HepG2 (cell line): Measurements from ENCODE around the gene LLGL2. TPM values are rescaled to one million over a fixed set of nuclear protein-coding genes. Genes with fewer than 3 reads are reported as not detected.

Experiments
- ELF1 ChIP-seq: sonication (generic); formaldehyde crosslinking; IDR thresholded peaks from 2 replicates; pipeline ENCODE4 v1.4.0; 2020; ENCODE audit warnings: missing genetic modification reagents
- ETV5 ChIP-seq: IDR thresholded peaks from 2 replicates; pipeline ENCODE4 v1.6.1; 2018; ENCODE audit warnings: missing biosample characterization, missing genetic modification reagents, inconsistent platforms, borderline replicate concordance
- GATAD2A ChIP-seq: IDR thresholded peaks from 2 replicates; pipeline ENCODE4 v1.6.1; 2016
- KAT7 ChIP-seq: IDR thresholded peaks from 2 replicates; pipeline ENCODE4 v1.6.1; 2018; ENCODE audit warnings: borderline replicate concordance, missing compliant biosample characterization
- NFE2 ChIP-seq: sonication (generic); formaldehyde crosslinking; IDR thresholded peaks from 2 replicates; pipeline ENCODE4 v1.4.0; 2020; ENCODE audit warnings: missing genetic modification reagents
- PRMT3 ChIP-seq: sonication (generic); formaldehyde crosslinking; IDR thresholded peaks from 2 replicates; pipeline ENCODE4 v1.8.1; 2022; ENCODE audit warnings: low read depth, mild to moderate bottlenecking, moderate library complexity, missing genetic modification reagents, borderline replicate concordance
- TARDBP ChIP-seq: sonication (generic); formaldehyde crosslinking; IDR thresholded peaks from 2 replicates; pipeline ENCODE4 v1.8.0; 2022; ENCODE audit warnings: mild to moderate bottlenecking, missing genetic modification reagents
- TOPORS ChIP-seq: sonication (generic); formaldehyde crosslinking; IDR thresholded peaks from 2 replicates; pipeline ENCODE4 v1.8.0; 2023; ENCODE audit warnings: mild to moderate bottlenecking, missing genetic modification reagents
- XBP1 ChIP-seq: sonication (generic); formaldehyde crosslinking; IDR thresholded peaks from 2 replicates; pipeline ENCODE4 v1.5.0; 2020; ENCODE audit warnings: missing genetic modification reagents
- ZBTB7A ChIP-seq: sonication (generic); formaldehyde crosslinking; IDR thresholded peaks from 2 replicates; pipeline ENCODE4 v1.8.0; 2022; ENCODE audit warnings: mild to moderate bottlenecking, missing genetic modification reagents
- ZFP62 ChIP-seq: sonication (generic); formaldehyde crosslinking; IDR thresholded peaks from 2 replicates; pipeline ENCODE4 v1.4.0; 2020; ENCODE audit warnings: missing genetic modification reagents
- ZNF260 ChIP-seq: sonication (generic); formaldehyde crosslinking; IDR thresholded peaks from 2 replicates; pipeline ENCODE4 v1.4.0; 2020; ENCODE audit warnings: missing genetic modification reagents, low read depth, mild to moderate bottlenecking, borderline replicate concordance
- ZNF3 ChIP-seq: IDR thresholded peaks from 2 replicates; pipeline ENCODE4 v1.7.0; 2017; ENCODE audit warnings: inconsistent platforms
- ZNF496 ChIP-seq: sonication (generic); formaldehyde crosslinking; IDR thresholded peaks from 2 replicates; pipeline ENCODE4 v1.8.1; 2023; ENCODE audit warnings: mild to moderate bottlenecking, moderate library complexity, missing genetic modification reagents; ENCODE audit not compliant: insufficient replicate concordance
- ZNF713 ChIP-seq: sonication (generic); formaldehyde crosslinking; IDR thresholded peaks from 2 replicates; pipeline ENCODE4 v1.4.0; 2020; ENCODE audit warnings: mild to moderate bottlenecking, missing genetic modification reagents
- ZNF841 ChIP-seq: sonication (generic); formaldehyde crosslinking; IDR thresholded peaks from 2 replicates; pipeline ENCODE4 v1.8.1; 2023; ENCODE audit warnings: missing genetic modification reagents, borderline replicate concordance
- ZSCAN21 ChIP-seq: sonication (generic); formaldehyde crosslinking; IDR thresholded peaks from 2 replicates; pipeline ENCODE4 v1.8.0; 2022; ENCODE audit warnings: mild to moderate bottlenecking, missing genetic modification reagents, moderate library complexity, borderline replicate concordance
- polyA plus RNA-seq, 8 experiments: library from polyadenylated mRNA; depleted of rRNA in 3 of 8; stranded (reverse) in 7 of 8; unstranded in 1 of 8; fragments of >200 nt; fragmentation: Illumina TruSeq in 4 of 8; extraction: Trizol in 4 of 8; gene quantifications; 2 replicates each; pipeline versions ENCODE4 v1.2.1 to v1.2.3, GENCODE V29; 2011 to 2016; ENCODE audit warnings: low read depth in 4 of 8, missing spikeins in 1 of 8, mixed read lengths in 1 of 8; ENCODE audit not compliant: insufficient read depth in 1 of 8
- total RNA-seq, 5 experiments: library from RNA; depleted of rRNA; stranded (reverse); fragments of >200 nt; fragmentation: Illumina TruSeq; extraction: Trizol; gene quantifications; 2 replicates each; pipeline ENCODE4 v1.2.3, GENCODE V29; 2016; ENCODE audit warnings: low read depth in 1 of 5
- TF ChIP-seq, protein P1 (sequence below): IDR thresholded peaks from 2 replicates; pipeline ENCODE4 v1.6.1; 2016; ENCODE audit warnings: missing compliant biosample characterization, missing genetic modification reagents, borderline replicate concordance
- TF ChIP-seq, protein P2 (sequence below): sonication (generic); formaldehyde crosslinking; IDR thresholded peaks from 2 replicates; pipeline ENCODE4 v1.5.0; 2020; ENCODE audit warnings: mild to moderate bottlenecking, missing genetic modification reagents
- TF ChIP-seq, protein P3 (sequence below): sonication (generic); formaldehyde crosslinking; IDR thresholded peaks from 2 replicates; pipeline ENCODE4 v1.8.1; 2022; ENCODE audit warnings: low read depth, mild to moderate bottlenecking, missing genetic modification reagents
- TF ChIP-seq, protein P4 (sequence below): sonication (generic); formaldehyde crosslinking; IDR thresholded peaks from 2 replicates; pipeline ENCODE4 v1.5.0; 2020; ENCODE audit warnings: missing genetic modification reagents

The LLGL2 gene
- total and polyA plus RNA-seq, 2 of the 13 experiments (the other 11 are each of a cell fraction or from before 2014, with no cell fraction given), result 83.0 to 86.7 TPM

DNA sequence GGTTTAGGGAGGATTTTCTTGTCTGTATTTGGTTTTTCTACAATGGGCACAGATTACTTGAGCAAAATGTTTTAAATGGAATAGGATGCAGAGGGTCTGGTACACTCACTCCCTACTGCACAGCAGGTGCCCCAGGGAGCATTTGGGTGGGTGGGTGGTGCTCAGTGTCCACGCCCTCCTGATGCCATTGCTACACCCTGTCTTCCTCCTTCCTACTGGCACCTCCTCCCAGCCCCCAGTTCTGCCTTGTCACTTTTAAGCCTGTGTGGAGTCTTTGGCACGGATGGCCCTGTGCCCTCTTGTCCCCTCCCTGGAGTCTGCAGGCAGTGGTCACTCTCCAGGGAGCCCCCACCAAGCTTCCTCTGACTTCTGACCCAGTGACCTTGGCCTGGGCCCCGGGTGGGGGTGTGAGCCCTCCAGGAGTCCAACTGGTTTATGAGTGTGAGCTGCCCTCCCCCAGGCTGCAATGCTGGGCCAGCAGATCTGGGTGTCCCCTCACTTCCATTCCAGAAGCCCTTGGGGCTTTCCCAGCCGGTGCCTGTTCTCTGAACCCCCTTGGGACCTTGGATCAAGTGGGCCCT lies 15.5 kb downstream of the LLGL2 start (continued):
- TF ChIP-seq ZNF260 (CRISPR knock-in tag) (no peak), GATAD2A (CRISPR knock-in tag) (no peak), ZBTB7A (CRISPR knock-in tag) (no peak), NFE2 (CRISPR knock-in tag) (no peak), PRMT3 (CRISPR knock-in tag) (no peak), ETV5 (CRISPR knock-in tag) (no peak; the same call in 1 of the 2 replicates), ZNF3 (CRISPR knock-in tag) (no peak), XBP1 (CRISPR knock-in tag) (no peak), ZNF713 (CRISPR knock-in tag) (no peak), ZNF496 (CRISPR knock-in tag) (no peak), ZFP62 (CRISPR knock-in tag) (no peak), TARDBP (CRISPR knock-in tag) (peak; percentile 46; the same call in 1 of the 2 replicates), ELF1 (no peak), ZNF841 (no peak), TOPORS (CRISPR knock-in tag) (no peak), ZSCAN21 (no peak), KAT7 (CRISPR knock-in tag) (no peak)
- TF ChIP-seq, protein P1, sequence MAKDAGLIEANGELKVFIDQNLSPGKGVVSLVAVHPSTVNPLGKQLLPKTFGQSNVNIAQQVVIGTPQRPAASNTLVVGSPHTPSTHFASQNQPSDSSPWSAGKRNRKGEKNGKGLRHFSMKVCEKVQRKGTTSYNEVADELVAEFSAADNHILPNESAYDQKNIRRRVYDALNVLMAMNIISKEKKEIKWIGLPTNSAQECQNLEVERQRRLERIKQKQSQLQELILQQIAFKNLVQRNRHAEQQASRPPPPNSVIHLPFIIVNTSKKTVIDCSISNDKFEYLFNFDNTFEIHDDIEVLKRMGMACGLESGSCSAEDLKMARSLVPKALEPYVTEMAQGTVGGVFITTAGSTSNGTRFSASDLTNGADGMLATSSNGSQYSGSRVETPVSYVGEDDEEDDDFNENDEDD, result no peak
- TF ChIP-seq, protein P2, sequence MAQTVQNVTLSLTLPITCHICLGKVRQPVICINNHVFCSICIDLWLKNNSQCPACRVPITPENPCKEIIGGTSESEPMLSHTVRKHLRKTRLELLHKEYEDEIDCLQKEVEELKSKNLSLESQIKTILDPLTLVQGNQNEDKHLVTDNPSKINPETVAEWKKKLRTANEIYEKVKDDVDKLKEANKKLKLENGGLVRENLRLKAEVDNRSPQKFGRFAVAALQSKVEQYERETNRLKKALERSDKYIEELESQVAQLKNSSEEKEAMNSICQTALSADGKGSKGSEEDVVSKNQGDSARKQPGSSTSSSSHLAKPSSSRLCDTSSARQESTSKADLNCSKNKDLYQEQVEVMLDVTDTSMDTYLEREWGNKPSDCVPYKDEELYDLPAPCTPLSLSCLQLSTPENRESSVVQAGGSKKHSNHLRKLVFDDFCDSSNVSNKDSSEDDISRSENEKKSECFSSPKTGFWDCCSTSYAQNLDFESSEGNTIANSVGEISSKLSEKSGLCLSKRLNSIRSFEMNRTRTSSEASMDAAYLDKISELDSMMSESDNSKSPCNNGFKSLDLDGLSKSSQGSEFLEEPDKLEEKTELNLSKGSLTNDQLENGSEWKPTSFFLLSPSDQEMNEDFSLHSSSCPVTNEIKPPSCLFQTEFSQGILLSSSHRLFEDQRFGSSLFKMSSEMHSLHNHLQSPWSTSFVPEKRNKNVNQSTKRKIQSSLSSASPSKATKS (CRISPR knock-in tag), result no peak
- TF ChIP-seq, protein P3, sequence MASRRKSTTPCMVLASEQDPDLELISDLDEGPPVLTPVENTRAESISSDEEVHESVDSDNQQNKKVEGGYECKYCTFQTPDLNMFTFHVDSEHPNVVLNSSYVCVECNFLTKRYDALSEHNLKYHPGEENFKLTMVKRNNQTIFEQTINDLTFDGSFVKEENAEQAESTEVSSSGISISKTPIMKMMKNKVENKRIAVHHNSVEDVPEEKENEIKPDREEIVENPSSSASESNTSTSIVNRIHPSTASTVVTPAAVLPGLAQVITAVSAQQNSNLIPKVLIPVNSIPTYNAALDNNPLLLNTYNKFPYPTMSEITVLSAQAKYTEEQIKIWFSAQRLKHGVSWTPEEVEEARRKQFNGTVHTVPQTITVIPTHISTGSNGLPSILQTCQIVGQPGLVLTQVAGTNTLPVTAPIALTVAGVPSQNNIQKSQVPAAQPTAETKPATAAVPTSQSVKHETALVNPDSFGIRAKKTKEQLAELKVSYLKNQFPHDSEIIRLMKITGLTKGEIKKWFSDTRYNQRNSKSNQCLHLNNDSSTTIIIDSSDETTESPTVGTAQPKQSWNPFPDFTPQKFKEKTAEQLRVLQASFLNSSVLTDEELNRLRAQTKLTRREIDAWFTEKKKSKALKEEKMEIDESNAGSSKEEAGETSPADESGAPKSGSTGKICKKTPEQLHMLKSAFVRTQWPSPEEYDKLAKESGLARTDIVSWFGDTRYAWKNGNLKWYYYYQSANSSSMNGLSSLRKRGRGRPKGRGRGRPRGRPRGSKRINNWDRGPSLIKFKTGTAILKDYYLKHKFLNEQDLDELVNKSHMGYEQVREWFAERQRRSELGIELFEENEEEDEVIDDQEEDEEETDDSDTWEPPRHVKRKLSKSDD (CRISPR knock-in tag), result no peak
- TF ChIP-seq, protein P4, sequence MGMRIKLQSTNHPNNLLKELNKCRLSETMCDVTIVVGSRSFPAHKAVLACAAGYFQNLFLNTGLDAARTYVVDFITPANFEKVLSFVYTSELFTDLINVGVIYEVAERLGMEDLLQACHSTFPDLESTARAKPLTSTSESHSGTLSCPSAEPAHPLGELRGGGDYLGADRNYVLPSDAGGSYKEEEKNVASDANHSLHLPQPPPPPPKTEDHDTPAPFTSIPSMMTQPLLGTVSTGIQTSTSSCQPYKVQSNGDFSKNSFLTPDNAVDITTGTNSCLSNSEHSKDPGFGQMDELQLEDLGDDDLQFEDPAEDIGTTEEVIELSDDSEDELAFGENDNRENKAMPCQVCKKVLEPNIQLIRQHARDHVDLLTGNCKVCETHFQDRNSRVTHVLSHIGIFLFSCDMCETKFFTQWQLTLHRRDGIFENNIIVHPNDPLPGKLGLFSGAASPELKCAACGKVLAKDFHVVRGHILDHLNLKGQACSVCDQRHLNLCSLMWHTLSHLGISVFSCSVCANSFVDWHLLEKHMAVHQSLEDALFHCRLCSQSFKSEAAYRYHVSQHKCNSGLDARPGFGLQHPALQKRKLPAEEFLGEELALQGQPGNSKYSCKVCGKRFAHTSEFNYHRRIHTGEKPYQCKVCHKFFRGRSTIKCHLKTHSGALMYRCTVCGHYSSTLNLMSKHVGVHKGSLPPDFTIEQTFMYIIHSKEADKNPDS (CRISPR knock-in tag), result no peak
